SHP77 (cell line): ENCODE results near the gene FNBP1L.

Source experiments
- DNase-seq, 2 experiments: peaks; one replicate each; lab custom pipeline; 2025; lab: John Stamatoyannopoulos, UW

FNBP1L gene

GRCh38 chr1:93592551-93592949, 144.6 kb downstream of the FNBP1L start:
- peak in 1 of 2 experiments; percentile 33 for DNase-seq

- DNase-seq = no peak
Observed at GRCh38 chr1:93593854-93594602, 146.1 kb downstream of the FNBP1L start.

- no peak for DNase-seq
Observed at GRCh38 chr1:93594603-93594880, 146.6 kb downstream of the FNBP1L start.

- no peak for DNase-seq
Observed at GRCh38 chr1:93595266-93595665, 147.3 kb downstream of the FNBP1L start.

- no peak for DNase-seq
Observed at GRCh38 chr1:93595743-93596142, 147.8 kb downstream of the FNBP1L start.

GRCh38 chr1:93596329-93597089, 148.6 kb downstream of the FNBP1L start:
- no peak for DNase-seq

GRCh38 chr1:93597709-93598108, 149.8 kb downstream of the FNBP1L start:
- no peak for DNase-seq

GRCh38 chr1:93598396-93598795, 150.5 kb downstream of the FNBP1L start:
- DNase-seq = no peak

GRCh38 chr1:93598861-93599439, 151.0 kb downstream of the FNBP1L start:
- DNase-seq = no peak

- no peak for DNase-seq
Observed at GRCh38 chr1:93599479-93599878, 151.6 kb downstream of the FNBP1L start.

GRCh38 chr1:93600663-93601062, 152.7 kb downstream of the FNBP1L start:
- DNase-seq = no peak

GRCh38 chr1:93601686-93602085, 153.8 kb downstream of the FNBP1L start:
- no peak for DNase-seq

GRCh38 chr1:93602101-93602500, 154.2 kb downstream of the FNBP1L start:
- DNase-seq = no peak

- no peak for DNase-seq
Observed at GRCh38 chr1:93603106-93603505, 155.2 kb downstream of the FNBP1L start.

GRCh38 chr1:93603601-93604000, 155.7 kb downstream of the FNBP1L start:
- DNase-seq = no peak
